Stimulated activated CD4-positive, alpha-beta T cell treated with anti-CD3 and anti-CD28 coated beads, Interleukin-12 subunit alpha, Interleukin-12 subunit beta, amount 100 ng/mL, for 24 hours (primary cell): ENCODE measurements around the gene JHY.

ENCODE experiments used
- DNase-seq, 2 experiments: peaks; one replicate each; pipeline ENCODE4 v3.0.0-alpha.2; 2020; ENCODE audit warnings: low read depth in 2 of 2

JHY gene

DNA sequence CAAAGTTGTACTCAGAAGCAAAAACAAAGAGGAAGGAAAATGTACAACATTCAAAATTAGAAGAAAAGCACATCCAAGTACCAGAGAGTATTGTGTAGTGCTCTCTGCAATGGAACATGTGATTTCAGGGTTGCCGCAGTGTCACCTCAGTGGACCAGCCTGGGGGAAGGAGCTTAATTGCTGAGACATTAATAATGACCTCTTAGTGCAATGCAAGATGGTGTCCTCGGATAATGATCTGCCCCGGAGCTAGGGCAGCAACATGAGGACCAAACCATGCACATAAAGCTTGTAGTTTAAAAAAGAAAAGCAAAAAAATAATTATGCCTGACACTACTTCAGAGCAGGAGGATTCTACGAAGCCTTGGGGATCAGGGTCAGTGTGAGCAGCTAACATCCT lies 11.3 kb upstream of the JHY start:
- no peak for DNase-seq

DNA sequence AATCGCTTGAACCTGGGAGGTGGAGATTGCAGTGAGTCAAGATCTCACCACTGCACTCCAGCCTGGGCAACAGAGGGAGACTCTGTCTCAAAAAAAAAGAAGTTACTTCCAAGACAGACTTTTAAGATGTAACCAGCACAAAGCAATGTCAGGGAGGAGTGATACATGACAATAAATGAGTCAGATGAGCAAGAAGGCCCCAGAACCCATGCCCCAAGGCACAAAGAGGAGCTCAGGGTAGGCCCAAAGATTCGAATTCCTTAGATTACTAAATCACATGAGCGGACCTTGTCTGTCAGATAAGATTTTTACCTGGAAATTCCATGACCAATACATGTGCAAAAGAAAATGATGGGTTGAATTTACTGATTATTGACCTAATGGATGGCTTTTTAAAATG lies 10.5 kb upstream of the JHY start:
- DNase-seq: no peak

DNA sequence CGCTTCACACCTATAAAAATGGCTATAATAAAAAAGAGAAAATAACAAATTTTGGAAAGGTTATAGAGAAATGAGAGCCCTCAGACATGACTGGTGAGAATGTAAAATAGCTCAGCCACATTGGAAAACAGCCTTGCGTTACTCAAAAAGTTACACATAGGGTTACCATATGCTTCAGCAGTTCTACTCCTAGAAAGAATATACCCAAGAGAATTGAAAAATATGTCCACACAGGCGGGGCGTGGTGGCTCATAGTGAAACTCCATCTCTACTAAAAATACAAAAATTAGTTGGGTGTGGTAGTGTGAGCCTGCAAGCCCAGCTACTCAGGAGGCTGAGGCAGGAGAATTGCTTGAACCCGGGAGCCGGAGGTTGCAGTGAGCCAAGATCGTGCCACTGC lies 7.6 kb upstream of the JHY start:
- DNase-seq: no peak

DNA sequence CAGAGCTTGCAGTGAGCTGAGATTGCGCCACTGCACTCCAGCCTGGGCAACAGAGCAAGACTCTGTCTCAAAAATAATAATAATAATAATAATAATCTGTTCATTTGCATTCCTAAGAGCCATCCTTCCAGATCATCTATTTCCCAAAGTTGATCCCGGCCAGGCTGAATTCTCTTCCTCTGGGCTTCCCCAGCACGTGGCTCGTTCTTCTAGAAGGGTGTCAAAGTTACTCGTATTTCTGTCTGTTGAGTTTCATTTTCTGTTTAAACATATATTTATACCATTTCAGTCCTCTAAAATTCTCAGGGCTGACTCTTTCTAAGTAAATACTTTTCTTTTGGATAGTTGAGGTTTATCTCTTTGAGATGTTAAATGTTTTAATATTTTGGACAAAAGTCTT lies 4.8 kb upstream of the JHY start:
- no peak for DNase-seq

DNA sequence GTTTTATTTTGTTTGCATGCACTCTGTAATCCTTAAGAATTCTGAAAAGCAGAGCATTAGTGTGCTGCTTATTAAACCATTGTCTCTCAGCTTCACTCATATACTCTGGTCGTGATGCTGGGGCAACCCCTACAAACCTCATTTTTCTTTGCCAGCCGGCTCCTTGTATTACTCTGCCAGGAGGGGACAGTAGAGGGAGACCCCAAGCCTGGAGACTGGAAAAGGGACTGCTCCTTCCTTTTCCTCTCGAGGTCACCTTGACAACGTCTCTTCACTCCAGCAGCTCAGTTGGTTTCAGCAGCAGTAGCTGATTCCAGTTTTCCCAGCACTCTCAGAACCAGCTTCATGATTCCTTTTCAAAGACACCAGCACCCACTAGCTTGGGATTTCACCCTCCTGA lies 2.8 kb upstream of the JHY start:
- no peak for DNase-seq

DNA sequence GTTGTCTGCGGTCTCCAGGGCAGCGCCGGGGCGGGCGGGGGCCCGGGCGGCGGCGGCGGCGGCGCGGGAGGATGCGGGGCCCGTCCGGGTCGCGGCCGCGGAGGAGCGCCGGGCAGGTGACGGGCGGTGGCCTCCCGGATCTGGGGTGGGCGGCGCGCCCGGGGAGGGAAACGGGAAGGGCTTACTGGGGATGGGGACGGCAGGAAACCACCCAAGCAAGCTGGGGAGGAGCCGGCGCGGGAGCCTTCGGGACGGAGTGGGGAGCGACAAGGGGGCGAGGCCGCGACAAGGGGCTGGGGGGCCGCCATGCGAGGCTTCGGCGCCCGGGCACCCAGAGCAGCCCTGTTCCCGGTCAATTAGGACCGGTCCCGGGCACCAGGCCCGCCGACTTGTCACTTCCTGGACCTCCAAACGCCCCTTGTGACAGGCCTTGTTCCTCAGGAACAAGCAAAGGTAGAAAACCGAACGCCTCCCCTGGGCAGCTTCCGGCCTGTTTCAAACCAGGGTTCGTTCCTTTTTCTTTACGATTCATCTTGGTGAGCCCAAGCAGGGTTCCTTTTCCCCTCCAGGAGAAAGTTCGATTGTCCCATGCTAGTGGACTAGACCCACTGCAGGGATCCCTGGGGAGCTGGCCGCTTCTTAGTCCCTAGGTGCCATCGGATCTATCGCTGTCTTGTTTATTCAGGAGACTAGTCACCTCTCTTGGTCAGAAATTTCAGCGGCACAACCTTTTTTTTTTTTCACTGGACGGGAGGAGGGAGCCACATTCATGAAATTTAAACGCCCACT lies 492 bp downstream of the JHY start:
- peak; percentile 14 to 30 for DNase-seq

DNA sequence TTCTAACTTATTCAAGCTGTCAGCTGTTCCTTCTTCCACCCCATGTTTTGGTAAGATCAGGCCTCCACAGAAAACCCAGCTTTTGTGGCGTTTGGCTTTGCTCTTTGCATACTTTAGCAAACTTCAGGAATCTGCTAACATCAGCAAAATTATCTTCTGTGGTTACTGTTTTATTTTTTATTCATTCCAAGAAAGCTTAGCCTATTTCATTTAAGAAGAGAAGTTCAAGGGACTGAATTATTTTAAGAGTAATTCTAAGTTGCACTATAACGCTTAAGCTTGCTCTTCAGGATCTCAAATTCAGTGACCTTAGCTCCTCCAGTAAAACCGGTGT lies 1.1 kb downstream of the JHY start:
- DNase-seq: no peak

DNA sequence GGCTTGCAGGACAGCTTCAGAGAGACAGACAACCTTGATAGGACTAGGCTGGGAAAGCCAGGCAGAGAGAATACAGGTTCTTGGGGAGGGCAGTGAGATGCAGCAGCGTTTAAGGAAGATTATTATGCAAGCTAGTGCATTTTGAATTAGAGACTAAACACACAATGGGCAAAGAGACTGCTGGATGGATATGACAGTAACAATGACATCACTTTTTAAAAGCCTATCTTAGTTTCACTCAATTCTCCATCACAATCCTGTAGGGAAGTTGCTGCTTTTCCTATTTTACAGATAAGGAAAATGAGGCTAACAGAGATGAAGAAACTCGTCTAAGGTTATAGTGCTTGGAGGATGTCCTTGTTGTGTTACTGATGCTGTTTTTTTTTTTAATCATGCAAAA lies 5.6 kb downstream of the JHY start:
- DNase-seq: no peak

DNA sequence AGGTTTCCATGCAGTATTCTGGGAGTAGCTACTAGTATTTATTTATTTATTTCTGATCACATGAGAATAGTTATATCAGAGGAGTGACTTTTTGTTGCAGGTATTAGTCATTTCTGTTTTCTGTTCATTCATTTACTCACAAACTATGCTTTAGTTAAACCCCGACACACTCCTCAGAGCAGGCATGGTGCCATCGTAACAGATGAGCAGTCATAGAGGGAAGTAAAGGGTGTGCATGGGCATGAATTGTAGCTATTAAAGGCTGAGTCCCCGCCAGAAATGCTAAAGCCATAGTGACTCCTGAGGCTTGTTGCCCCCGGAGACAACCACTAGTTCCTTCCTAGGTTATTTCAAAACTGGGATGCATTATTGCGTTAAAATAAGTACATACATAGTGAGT lies 10.6 kb downstream of the JHY start:
- no peak for DNase-seq

DNA sequence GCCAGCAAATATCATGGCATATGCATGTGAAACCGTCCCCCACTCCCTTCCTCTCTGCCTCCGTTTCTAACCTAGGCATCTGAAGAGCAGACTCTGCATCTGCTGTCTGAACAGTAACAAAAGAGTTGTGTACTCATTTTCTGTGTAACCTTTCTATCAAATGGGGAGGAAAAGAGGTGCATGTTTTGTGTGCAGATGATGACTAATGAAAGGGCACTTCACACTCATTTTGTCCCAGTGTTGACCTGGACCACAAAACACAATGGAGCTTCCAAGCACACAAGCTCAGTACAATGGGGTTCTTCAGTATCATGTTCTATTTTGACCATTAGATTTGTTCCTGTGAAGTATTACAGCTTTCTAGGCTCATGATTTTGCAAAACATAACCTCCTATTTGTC lies 13.0 kb downstream of the JHY start:
- DNase-seq: no peak

DNA sequence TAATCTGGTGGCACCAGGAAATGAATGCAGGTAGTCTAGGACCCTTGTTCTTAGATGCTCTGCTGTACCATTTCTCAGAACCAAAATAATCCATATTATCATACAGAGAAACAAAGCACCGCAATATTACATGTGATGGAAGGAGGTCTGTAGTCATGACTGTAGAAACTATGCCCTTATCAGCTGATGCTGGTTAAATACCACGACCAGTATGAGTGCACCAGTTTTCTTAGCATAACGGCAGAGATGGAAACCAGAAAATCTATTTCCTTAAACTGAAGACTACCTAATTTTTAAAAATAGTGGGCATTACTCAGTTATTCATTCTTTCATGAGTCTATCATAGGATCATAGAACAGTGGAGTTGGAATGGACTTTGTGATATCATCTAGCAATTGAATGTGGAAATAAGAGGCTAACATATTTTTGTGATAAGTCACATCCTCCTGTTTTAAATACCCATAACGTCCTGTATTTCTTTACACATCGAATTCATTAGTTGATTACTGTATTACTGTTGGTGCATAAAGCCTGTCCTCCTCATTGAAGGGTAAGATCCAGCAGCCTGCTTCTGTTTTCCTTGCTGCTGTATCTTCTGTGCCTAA lies 15.1 kb downstream of the JHY start:
- DNase-seq: no peak

DNA sequence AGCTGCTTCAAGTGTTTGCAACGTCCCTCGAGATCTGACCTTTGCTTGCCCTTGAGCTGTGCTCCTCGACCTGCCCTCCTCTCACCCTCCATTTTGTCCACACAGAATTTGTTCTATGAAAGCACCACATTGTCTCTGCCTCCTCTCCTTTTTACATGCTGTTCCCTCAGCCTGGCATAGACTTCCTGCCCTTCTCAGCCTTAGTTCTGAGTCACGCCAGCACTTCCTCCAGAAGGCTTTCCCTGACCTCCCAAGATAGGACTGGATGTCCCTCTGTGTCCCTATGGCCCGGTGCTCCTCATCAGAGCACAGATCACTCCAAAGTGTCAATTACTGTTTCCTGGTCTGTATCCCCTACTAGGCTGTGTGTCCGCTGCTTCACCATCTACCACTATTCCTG lies 16.2 kb downstream of the JHY start:
- DNase-seq: no peak

DNA sequence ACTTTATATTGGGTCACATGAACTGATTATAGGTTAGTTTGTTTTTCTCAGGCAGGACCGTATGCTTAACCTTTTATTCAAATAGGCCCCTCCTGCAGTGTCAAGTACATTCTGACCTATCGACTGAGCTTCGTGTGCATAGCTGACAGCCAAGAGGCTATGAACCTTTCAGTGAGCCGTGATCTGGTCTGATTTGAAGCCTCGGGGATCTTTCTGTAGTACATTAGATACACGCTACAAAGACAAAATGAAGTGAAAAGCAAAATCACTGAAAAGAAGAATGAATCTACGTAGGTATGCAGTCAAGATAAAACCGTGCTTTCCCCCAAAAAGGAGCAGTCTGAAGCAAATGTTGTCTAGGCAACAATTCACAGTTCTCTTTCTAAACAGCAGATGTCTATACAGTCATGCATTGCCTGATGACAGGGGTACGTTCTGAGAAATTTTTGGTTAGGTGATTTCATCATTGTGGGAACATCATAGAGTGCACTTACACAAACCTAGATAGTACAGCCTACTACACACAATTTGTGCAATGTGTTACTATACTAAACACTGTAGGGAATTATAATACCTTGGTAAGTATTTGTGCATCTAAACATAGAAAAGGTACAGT lies 18.1 kb downstream of the JHY start:
- DNase-seq: no peak

DNA sequence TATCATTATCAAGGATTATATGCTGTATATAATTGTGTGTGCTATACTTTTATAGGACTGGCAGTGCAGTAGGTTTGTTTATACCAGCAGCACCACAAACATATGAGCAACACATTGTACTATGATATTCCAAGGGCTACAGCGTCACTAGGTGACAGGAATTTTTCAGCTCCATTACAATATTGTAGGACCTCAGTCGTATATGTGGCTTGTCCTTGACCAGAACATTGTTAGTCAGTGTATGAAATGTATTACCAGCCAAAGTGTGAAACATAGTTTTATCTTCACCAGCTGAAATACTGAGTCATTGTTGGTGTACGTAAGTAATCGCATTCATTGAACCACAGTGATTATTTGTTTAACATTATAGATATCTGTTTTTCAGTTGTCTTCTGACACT lies 20.4 kb downstream of the JHY start:
- no peak for DNase-seq

DNA sequence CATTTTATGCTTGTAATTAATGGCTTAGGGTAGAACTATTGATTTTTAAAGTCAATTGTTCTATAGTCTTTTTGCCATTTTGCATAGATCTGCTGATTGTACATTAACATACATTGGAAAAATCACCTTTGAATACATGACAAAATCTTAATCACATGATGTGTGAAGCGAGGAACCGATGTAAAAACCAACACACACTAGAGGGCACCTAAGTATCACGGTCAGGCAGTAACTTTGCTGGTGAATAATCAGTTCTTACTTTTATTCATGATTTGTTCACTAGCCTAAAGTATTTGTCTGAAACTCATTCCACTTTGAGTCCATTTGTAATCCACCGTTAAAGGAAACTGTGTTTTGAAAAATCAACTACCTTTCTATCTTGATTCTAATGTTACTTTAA lies 28.2 kb downstream of the JHY start:
- no peak for DNase-seq

DNA sequence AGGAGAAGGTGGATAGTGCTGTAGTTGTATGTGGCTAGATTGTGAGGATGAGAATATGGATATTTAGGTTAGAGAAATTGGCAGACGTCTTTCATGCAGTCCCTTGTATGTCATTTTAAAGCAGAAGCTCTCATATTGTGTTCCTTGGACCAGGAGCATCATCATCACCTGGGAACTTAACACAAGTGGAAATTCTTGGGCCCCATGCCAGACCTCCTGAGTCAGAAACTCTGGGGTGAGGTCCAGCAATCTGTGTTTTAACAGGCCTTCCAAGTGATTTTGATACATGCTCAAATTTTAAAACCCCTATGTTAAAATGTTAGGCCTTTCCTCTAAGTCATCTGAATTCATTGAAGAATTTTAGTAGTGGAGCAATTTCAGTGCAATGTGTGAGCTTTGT lies 34.8 kb downstream of the JHY start:
- DNase-seq: no peak

DNA sequence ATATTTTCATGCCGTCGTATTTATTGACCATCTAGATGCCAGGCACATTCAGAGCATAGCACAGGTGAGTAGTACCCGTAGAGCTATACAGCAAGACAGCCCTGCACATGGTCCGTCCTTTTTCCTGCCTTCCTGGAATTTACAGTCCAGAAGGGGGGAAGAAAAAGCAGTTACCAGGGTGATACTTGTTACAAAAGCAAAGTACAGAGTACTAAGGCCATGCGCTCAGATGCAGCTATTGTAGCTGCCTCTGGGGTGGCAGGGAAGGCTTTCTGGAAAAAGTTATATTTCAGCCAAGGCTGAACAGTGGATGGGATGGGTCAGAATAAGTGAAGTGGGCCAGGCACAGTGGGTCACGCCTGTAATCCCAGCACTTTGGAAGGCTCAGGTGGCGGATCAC lies 36.2 kb downstream of the JHY start:
- no peak for DNase-seq

DNA sequence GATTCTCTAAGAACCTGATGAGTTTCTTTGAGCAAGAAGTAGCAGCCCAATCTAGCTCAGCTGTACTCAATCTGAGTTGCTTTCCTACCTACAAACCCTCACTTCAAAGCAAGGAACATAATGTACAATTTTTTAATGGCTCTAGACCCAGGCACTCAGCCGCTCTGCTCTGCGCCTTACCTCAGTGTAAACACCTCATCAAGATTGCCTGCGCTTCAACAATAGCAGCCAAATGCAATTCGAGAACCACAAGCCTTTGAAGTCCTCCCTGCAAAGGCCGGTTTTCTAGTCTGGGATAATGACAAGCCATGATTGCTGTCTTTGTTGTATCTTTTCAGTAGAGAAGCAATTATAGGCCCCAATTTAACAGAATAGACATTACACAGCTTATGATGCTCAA lies 38.0 kb downstream of the JHY start:
- DNase-seq: no peak

DNA sequence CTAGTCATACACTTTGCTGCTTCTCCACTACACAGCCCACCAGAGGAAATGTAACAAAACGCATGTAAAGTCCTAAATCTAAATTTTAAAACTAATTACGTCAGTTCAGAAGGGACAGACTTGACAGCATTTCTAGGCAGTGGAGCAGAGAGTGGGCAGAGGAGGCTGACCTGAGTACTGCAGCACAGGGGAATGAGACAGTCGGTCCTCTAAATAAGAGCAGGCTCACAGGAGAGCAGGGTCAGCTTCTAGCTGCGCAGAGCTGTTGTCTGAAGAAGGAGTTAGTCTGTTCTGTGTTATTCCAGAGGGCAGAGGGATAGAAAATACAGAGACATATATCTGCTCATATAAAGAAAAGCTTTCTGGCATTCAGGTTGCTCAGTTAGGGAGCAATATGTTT lies 40.3 kb downstream of the JHY start:
- DNase-seq: no peak

DNA sequence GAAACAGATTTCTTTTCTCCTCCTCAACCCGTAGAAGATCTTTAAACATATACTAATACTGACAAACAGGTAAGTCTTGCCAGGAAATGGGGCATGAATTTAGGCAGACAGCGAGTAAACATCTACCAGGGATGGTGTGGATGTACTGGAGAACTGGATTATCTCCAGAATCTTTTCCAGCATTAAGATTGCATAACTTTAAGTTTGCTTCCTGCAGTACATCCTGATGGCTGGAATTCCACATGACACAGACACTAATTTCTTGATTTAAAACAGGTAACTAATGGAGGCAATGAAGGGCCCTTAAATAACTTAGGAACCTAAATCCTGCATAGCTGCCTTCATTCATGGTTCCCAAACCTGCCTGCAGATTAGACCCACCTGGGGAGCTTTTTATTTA lies 40.7 kb downstream of the JHY start:
- no peak for DNase-seq

DNA sequence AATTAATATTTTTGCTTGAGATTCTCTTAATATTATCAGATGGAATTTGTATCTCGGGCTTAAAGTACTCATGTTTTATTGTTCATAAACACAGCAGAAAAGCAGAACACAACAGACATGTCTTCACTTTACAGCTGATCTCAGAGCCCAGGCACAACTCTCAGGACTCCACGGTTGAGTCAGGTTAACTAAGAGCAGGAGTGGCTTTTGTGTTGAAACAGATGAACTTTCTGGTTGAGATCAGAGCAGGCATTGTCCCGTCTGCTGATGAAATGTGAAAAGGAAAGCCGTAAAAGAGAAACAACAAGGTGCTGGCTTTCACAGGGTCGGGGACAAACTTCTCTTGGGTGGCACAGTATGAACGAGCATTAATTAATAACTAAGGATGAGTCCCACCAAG lies 49.0 kb downstream of the JHY start:
- no peak for DNase-seq

DNA sequence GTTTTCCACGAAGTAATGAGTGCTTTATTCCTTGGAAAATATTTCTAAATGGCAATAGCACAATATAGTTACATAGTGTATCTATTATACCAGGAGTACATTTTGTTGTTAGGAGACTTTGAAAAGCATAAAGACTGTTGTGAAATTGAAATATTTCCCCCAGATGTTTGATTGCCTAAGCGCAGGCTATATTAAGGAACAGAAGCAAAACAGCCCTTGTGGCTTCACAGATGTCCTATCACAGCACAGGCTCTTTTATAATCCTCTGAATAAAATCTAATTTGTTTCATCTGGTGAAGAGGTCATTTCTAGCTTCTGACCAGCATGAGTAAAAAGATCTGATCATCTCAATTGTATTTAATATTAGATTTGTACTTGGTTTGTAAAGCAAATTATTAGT lies 50.9 kb downstream of the JHY start:
- no peak for DNase-seq

DNA sequence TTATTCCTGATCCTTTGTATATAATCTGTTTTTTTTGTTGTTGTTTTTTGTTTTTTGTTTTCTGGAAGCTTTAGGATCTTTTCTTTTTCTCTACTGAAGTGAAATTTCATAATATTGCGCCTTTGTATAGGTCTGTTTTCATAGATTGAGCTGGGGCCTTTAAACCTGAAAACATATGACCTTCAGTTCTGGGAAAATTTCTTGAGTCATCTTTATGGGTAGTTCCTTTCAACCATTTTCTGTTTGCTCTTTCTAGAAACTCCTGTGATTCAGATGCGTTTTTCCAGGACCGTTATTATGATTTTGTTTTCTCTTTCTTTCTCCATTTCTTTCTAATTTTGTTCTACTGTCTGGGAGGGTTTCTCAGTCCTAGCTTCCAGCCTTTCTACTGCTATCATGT lies 55.4 kb downstream of the JHY start:
- DNase-seq: no peak

DNA sequence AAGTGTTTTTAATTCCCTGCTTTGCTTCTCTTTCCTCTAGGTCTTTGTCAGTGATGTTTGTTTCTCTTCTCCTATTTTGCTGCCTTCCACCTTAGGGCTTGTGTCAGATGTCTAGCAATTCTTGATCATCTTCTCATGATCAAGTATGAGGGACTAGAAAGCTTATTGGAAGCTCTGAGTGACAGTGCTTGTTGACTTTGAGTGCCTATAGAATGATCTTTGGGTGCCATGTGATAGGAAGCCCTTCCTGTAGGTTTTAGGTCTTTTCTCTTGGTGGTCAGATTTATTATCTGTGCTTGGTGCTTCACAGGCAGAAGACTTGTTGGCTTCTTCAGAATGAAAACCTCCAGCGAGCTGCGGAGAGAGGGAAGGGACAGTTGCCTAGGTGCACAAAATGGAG lies 56.0 kb downstream of the JHY start:
- no peak for DNase-seq
